Heart left ventricle (tissue), 13 donors: ENCODE data around the gene KCNK2.

Experiments
- CTCF ChIP-seq, 12 donors: fragments of 200-600 bp; sonication (generic) in 4 of 12; IDR thresholded peaks; one replicate each; pipeline versions ENCODE4 v1.5.0 to v1.8.0; 2018 to 2022; ENCODE audit warnings: antibody characterized with exemption in 12 of 12, mild to moderate bottlenecking in 5 of 12
- POLR2A ChIP-seq, 2 donors: fragments of 450-650 bp; IDR thresholded peaks; one replicate each; pipeline ENCODE4 v1.6.1; 2017; ENCODE audit warnings: antibody characterized with exemption in 2 of 2, mild to moderate bottlenecking in 2 of 2, moderate library complexity in 2 of 2
- donor health status: ischemic (EF 13 %, LVEDD 7.1; RV severe dilation, severe dysfunction).
- donor health status: DM: no; HTN: yes; CAD: no.
- donor health status: DM: no; HTN: no; CAD: no.
- donor health status: ischemic (EF 25% LVEDD 6.9; RV normal size, moderate dysfunction).
- donor health status: ischemic (EF 25% LVEDD 5.7; RV mildly dilated, moderate dysfunction).
- donor health status: ischemic (EF 35%, LVEDD 5.7; RV mildly dilated, moderate dysfunction).
- donor health status: nonischemic (EF 11% LVEDD 7.7; RV severe dilation, severe dysfunction).
- donor health status: DM: yes; HTN: yes; CAD: no.
- donor health status: PGD.
- donor health status: ischemic (EF 29% LVEDD 5.4; RV normal size, mild dysfunction).
- donor health status: nonischemic (EF 23%, LVEDD 6.1; RV moderate dilation, normal function).

GRCh38 chr1:215263636-215264035 lies 181.1 kb downstream of the KCNK2 start:
- TF ChIP-seq CTCF (IDR thresholded peaks at IDR 0.05), result no peak
- no peak for TF ChIP-seq POLR2A (IDR thresholded peaks at IDR 0.05)
